ENCODE measurements around the gene NAE1. TPM values are rescaled to one million over a fixed set of nuclear protein-coding genes. Genes with fewer than 3 reads are reported as not detected.
"Not testable (repeated sequence)": the region's sequence is repeated elsewhere in the genome, so short reads cannot be mapped to it uniquely, and the experiment has no call there.

Gene NAE1
- total RNA-seq, 2 experiments from 2014 or later, result 111 to 122 TPM

DNA sequence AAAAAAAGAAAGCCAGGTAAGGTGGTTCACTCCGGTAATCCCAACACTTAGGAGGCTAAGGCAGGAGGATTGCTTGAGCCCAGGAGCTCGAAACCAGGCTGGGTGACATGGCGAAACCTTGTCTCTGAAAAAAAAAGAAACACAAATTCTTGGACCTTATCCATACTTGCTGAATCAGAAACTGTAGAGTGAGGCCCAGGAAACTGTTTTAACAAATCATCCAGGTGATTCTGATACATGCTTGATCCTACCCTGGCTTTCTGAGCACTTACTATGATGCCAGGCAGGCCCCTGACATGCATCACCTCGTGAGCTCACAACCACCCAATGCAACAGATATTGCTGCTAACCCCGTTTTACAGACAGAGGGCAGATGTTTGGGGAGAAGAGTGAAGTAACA is 4.0 kb upstream of the NAE1 start:
- CTCF ChIA-PET, result no interaction called here
- POLR2A ChIA-PET, result no interaction called here

DNA sequence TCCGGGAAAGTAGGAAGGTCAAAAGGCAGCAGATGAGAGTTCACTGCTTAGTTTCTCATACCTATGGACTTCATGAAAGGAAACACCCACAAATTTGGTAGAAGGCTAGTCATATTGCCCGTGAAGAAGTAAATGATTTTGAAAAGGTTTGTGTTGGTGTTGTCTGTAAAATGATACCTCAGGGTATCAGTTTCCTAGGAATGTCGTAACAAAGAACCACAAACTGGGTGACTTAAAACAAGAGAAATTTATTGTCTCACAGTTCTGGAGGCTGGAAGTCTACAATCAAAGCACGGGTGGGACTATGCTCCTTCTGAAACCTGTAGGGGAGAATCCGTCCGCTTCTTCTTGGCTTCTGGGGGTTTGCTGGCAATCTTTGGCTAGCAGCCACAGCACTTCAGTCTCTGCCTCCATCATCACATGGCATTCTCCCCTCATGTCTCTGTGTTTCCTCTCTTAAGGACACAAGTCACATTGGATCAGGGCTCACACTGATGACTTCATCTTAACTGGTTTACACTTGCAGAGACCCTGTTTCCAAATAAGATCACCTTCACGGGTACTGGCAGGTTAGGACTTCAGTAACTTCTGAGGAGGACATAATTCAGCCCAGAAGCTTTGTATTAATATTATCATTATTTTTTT is 2.0 kb upstream of the NAE1 start:
- POLR2A ChIA-PET, result interaction anchor here (0.6 kb wide), 1 partner anchor 42 kb away, joined by 3 read pairs; no protein-coding TSS in a partner anchor

DNA sequence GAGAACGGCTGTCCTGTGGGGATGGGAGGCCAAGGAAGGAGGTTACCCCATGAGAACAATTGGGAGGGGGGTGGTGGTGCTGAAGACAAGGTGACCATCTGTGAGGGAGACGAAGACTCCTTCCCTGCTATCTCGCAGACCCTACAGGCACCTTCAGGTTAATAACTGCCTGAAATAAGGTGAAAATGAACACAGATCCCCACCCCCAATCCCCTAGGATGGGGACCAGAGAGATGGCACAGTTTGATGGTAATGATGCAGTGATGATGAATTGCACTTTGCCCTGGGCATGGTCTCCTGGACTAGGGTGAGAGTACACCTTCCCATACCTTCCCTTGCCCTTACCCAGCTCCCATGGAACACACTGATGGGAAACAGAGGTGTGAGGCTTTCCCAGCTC is 1.4 kb upstream of the NAE1 start:
- ChIA-PET CTCF (interaction anchor here (0.6 to 4.0 kb wide), 4 partner anchors 8 to 35 kb away, joined by 3 to 62 read pairs (median 15); no protein-coding TSS in a partner anchor), POLR2A (no interaction called here)

More for the DNA sequence above, 2.0 kb upstream of the NAE1 start:
- CTCF ChIA-PET, result interaction anchor here (0.6 to 4.0 kb wide), 3 partner anchors 7 to 60 kb away, joined by 3 to 62 read pairs (median 3); no protein-coding TSS in a partner anchor

DNA sequence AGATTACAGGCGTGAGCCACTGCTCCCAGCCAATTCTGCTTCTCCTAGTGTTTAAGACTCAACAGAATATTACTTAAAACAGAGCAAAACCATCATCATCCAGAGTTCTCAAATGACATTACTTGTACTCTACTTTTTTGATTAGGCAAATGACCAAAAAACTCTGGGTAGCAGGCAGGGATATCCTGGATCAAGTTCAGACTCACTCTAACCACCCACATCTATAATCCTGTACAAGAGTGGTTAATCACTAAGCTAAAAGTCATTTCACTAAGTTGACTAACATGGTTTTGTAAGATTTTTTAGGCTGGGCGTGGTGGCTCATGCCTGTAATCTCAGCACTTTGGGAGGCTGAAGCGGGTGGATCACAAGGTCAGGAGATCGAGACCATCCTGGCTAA is 6.8 kb downstream of the NAE1 start:
- POLR2A ChIA-PET, result no interaction called here

DNA sequence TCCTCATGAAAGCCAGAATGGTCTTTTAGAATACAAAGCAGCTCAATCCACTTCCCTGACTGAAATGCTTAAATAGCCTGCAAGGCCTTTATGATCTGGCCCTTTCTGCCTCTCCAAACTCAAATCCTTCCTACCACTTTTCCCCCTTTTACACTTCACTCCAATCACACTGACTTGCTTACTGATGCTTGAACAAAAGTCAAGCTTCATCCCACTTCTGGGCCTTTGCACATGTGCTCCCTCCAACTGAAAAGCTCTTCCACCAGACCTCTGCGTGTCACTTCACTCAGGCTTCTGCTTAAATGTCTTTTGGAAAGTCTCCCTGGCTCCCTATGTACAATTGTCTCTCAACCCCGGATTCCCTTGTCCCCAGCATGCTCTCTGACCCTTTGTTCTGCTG is 16.0 kb downstream of the NAE1 start:
- ChIA-PET CTCF (interaction anchor here (0.6 to 1.7 kb wide), 3 partner anchors 14 to 76 kb away, joined by 3 to 6 read pairs (median 6); partner anchors contain the start of gene NAE1), POLR2A (no interaction called here)

More for the DNA sequence above, 6.8 kb downstream of the NAE1 start:
- CTCF ChIA-PET, result interaction anchor here (2.0 to 3.1 kb wide), 2 partner anchors 18 to 44 kb away, joined by 5 to 16 read pairs; no protein-coding TSS in a partner anchor

DNA sequence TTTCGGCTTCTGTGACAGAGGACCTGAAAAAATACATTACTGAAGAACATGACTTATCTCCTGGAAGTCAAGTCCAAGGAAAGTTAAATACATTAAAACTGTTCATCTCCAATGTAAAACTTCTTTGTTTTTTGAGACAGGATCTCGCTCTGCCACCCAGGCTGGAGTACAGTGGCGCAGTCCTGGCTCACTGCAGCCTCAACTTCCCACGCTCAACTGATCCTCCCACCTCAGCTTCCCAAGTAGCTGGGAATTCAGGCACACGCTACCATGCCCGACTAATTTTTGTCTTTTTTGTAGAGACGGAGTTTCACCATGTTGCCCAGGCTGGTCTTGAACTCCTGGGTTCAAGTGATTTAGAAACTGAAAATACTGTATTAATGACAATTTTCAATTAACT is 19.7 kb downstream of the NAE1 start:
- POLR2A ChIA-PET, result no interaction called here
- CTCF ChIA-PET, result no interaction called here

DNA sequence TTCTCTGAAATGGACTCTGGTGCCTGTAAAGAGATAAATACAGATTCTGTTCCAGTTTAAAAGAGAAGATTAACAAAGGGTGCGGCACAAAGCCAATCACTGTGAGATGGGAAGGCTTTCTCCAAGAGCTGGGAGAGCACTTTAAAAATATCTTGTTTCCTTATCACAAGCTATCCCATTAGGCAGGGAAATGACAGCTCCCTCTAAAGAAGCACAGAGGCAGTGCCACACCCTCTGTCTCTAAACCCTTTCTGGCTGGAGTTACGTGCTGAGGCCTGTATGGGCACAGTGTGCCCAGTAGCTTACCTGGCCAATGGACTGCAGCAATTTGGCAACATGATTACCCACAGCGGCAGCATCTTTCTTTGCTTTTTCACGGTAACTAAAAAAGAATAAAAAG is 20.4 kb downstream of the NAE1 start:
- CTCF ChIA-PET, result interaction anchor here (0.7 kb wide), 1 partner anchor 57 kb away, joined by 3 read pairs; no protein-coding TSS in a partner anchor
- POLR2A ChIA-PET, result no interaction called here

DNA sequence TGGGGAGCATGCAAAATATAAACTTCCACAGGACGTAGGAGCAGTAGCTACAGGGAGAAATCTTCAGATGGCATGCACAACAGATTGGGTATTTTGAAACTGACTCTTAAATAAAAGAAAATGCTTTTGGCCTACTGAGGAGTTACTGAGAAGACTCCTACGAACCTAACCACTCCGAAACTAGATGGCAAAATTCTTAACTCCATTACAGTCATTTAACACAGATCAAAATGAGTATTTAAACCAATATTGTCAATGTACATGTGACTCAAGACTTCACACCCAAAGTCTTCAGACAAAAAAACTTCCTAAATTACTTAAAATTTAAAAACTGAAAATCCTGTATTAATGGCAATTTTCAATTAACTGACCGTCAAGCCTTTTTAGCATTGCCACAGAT is 21.0 kb downstream of the NAE1 start:
- ChIA-PET CTCF (no interaction called here), POLR2A (no interaction called here)

DNA sequence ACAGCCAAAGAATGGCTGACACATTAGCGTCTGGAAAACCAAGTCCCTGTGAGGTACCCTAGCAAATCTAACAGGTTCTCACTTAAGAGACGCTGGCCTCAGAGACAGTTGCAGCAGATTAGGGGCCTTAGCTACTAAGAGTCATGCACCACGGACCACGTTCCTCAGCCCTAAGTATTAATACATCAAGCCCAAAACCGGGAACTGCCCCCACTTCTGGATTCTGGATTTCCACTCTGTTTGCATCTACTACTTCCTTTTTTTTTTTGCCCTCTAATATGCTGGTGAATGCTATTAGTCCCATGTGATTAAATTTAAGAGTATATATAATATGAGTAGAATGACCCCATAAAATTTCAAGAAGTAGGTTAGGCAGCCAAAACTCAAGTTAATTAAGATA is 28.6 kb downstream of the NAE1 start:
- POLR2A ChIA-PET, result no interaction called here

DNA sequence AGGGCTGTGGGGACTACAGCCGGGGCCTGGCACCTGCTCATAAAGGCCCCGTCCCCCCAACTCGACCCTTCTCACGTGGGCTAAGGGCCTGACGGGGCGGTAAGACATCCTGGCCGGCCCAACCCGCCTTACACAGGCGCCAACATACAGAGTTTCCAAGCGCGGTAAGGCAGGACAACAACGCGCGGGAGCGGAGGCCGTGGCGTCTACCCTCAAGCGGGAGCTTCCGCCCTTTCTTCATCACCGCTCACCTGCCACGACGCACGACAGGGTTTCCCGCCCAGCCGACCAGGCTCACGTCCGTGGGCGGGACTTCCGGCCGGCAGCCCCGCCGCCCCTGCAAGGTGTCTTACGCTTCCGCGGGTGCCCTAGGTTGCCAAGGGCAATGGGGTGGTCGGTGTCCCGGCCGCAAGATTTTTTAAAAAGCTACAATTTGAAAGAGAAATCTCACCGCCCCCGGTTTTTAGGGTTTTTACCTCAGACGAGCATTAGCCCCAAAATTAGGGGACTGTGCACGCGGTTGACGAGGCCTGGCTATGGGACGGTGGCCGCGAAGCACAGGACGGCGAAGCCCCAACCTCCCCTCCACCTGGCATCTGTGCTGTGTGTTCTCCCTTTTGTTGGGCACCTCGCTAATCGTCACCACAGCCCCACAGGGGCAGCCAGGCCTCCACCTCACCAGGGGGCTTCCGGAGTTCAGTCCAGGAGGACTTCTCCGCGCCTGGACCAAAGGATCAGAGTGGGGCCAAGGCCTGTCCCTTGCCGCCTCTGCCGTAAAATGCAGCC is 29.3 kb downstream of the NAE1 start, which contains the start of gene TERB1:
TSS of gene TERB1 (minus strand) at position 265 of the 786 bp plus-strand sequence. CDS start 4,786 bp downstream, outside the sequence.
- ChIA-PET POLR2A (no interaction called here), CTCF (no interaction called here)

More for the DNA sequence above, 28.6 kb downstream of the NAE1 start:
- CTCF ChIA-PET, result no interaction called here

DNA sequence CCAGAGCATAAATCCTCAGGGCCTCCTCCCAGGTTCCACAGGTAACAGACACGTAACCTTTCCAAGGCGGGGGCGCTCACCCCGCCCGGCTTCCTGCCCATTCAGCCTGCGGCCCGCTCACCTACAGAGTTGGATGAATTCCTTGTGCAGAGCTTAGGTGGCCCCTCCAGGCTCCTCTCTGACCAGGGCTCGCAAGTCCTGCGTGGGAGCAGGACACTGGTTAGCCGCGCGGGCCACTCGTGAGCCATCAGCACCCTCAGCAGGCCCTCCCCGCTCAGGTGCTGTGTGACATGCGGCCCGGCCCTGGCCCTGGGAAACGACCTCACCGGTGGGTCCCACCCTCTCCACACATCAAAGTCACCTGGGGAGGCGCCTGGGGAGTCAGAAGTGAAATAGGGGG is 29.9 kb downstream of the NAE1 start:
- CTCF ChIA-PET, result no interaction called here

DNA sequence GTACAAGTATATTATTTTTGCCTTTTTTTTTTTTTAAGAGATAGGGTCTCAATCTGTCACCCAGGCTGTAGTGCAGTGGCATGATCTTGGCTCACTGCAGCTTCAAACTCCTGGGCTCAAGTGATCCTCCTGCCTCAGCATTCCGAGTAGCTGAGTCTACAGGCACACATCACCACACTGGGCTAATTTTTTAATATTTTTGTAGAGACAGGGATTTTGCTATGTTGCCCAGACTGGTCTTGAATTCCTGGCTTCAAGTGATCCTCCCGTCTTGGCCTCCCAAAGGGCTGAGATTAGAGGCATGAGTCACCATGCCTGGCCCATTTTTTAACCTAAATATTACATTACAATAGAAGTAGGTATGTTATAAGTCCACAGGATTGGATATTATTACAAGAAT is 32.6 kb downstream of the NAE1 start:
- POLR2A ChIA-PET, result no interaction called here
- CTCF ChIA-PET, result interaction anchor here (0.6 kb wide), 1 partner anchor 76 kb away, joined by 3 read pairs; no protein-coding TSS in a partner anchor

More for the DNA sequence above, 29.9 kb downstream of the NAE1 start:
- POLR2A ChIA-PET, result no interaction called here

DNA sequence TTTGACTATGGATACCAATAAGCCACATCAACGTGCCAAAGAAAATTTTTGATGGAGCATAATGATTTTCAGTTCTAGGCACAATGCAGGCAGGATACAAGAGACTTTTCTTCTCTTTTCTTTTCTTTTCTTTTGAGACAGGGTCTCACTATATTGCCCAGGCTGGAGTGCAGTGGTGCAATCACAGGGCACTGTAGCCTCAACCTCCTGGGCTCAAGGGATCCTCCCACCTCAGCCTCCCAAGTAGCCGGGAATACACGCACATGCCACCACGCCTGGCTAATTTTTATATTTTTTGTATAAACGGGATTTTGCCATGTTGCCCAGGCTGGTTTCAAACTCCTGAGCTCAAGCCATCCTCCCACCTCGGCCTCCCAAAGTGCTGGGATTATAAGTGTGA is 36.8 kb downstream of the NAE1 start:
- POLR2A ChIA-PET, CTCF ChIA-PET: not testable (repeated sequence)

DNA sequence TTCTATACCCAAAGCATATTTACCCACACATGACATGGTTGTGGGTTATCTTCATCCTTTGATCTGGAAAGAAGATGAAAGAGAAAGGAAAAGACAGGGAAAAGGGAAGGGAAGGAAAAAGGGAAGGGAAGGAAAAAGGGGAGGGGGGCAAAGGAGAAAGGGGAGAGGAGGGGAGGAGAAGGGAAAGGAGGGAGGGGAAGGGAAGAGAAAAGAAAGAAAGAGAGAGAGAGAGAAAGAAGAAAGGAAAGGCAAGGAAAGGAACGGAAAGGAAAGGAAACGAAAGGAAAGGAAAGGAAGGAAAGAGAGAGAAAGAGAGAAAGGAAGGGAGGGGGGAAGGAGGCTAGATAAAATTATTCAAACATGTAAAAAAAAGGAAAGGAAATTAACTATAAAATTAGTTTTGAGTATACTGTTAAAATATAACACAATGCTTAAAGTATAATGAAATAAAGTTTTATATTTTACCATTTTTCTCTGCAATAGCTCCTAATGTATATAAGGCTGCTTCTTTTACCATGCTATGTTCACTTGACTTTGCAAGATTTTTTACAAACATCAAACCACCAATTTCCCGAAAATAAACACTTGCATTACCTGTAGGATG is 40.5 kb downstream of the NAE1 start:
- ChIA-PET CTCF (no interaction called here), POLR2A (no interaction called here)

DNA sequence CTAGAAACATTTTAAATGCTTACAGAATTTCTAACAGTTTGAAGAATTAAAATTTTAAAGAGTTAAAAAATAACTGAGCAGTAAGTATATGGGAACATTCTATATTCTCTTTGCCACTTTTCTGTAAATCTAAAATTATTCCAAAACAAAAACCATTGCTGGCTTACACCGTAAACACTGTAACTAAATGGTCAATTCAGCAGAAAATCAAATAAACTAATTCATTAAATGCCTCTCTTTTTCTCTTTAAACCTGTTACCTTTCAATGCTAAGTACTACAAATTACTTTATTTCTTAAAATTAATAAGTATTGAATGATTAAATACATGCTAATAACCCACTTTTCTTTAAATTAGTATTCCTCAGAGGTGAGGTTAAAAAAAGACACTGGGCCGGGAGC is 43.3 kb downstream of the NAE1 start:
- CTCF ChIA-PET, result no interaction called here
- POLR2A ChIA-PET, result no interaction called here

DNA sequence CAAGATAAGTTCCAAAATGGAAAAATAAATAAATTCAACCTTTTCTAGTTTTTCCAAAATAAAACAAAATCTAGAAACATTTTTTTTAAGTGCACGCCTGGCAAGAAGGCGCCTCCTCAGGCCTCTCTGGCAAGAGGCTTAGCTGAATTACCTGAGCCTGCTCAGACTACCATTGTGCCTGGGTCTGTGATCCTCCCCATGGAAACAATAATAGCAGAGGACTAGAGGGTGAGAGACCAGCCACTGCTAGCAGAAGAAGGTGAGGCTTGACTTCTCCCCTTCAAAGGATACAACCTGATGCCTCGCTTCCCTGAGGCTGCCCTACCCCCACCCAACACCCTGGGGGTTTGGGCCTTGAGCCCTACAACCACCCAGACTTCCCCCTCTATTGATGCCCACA is 44.2 kb downstream of the NAE1 start:
- ChIA-PET POLR2A (no interaction called here), CTCF (no interaction called here)

DNA sequence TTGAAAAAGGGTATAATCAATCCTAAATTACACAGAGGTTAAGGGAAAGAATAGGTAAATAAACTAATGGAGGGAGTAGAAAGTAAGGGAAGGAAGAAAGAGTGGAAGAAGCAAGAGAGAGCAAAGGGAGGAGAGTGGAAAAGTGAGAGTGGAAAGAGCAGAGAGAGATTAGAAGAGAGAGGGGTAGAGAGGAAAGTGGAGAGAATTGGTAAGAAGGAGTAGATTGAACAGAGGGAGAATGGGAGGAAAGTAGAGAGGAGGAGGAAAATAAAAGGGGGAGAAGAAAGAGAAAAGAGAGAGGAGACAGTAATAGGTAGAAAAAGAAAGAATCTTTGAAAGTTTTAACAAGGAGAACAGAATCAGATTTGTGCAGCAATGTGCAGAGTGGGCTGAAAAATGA is 54.3 kb downstream of the NAE1 start:
- ChIA-PET CTCF (no interaction called here), POLR2A (no interaction called here)

DNA sequence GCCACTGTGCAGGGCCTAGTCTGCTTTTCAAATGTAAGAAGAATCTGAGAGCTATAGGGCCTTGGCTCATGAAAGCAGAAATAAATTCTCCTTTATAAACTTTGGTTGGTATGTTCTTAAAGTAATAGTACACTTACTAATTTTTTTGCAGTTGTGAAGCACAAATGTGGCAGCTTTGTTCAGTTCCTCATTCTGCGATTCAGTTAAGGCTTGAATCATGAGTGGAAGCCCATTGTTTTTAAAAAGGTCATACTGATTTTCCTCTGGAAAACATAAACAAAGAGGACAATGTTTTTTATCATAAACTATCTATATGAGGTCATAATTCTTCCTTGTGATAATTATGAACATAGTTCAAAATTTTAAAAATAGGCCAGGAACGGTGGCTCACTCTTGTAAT is 55.8 kb downstream of the NAE1 start:
- ChIA-PET CTCF (no interaction called here), POLR2A (no interaction called here)

DNA sequence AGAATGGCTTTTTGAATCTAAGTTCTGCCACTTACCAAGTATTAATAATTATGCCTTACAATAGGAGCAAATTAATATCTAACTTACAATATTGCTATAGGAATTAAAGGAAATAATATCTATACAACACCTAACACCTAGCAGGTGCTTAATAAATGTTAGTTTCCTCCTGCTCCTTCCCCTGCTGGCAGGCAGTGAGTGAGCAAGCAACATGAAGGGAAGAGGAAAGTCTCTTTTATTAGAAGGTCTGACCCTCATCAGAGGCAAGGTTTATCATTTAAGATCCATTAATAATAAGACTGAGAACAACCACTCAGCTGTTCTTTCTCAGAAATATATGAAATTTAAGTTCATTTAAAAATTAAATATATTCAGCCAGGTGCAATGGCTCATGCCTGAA is 72.7 kb downstream of the NAE1 start:
- ChIA-PET POLR2A (no interaction called here), CTCF (no interaction called here)

DNA sequence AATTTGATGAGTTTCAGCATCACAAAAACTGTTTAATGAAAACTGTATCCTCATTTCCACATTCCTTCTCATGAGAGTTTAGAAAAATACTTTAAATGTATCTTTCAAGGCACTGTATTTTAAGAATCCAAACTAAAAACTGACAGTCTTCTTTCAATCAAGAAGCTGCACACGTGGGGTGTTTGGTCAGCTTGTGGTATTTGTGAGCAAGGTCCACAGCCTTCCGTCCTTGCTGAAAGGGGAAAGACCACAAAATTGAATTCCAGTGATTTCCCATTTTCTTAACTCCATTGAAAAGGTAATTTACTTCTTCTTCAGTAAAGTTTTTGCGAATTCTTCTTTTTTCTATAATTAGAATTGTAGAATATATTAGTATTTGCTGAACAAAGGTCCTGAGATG is 76.0 kb downstream of the NAE1 start:
- CTCF ChIA-PET, result interaction anchor here (0.9 to 2.3 kb wide), 5 partner anchors 12 to 113 kb away, joined by 3 to 9 read pairs (median 3); partner anchors contain the start of gene NAE1
- POLR2A ChIA-PET, result no interaction called here
